Peyer's patch (tissue), 4 donors: ENCODE data around the gene OSBPL3. TPM values are rescaled to one million over a fixed set of nuclear protein-coding genes. Genes with fewer than 3 reads are reported as not detected.

Source experiments
- DNase-seq, 3 donors: peaks; one replicate each; pipeline ENCODE4 v3.0.0-alpha.2; 2017 to 2019
- H3K27ac ChIP-seq, 4 donors: fragments of 200-600 bp; sonication (generic); one replicate each; pipeline ENCODE4 v1.5.1; 2016 to 2019
- H3K27me3 ChIP-seq, 2 donors: fragments of 200-600 bp; sonication (generic); one replicate each; pipeline ENCODE4 v1.5.1; 2019
- H3K36me3 ChIP-seq, 3 donors: fragments of 200-600 bp; sonication (generic); one replicate each; pipeline ENCODE4 v1.5.1; 2016 to 2019
- H3K4me1 ChIP-seq, 4 donors: fragments of 200-600 bp; sonication (generic); one replicate each; pipeline ENCODE4 v1.5.1; 2016 to 2019
- H3K4me3 ChIP-seq, 4 donors: fragments of 200-600 bp; sonication (generic); 1 replicate in 3 of 4; 2 replicates in 1 of 4; pipeline ENCODE4 v1.5.1; 2016 to 2019; ENCODE audit warnings: mild to moderate bottlenecking in 1 of 4
- H3K9me3 ChIP-seq, 4 donors: fragments of 200-600 bp; sonication (generic); one replicate each; pipeline ENCODE4 v1.5.1; 2016 to 2019; ENCODE audit warnings: mild to moderate bottlenecking in 1 of 4
- CTCF ChIP-seq, 6 experiments: fragments of 450-650 bp in 4 of 6; fragments of 200-600 bp in 2 of 6; sonication (generic) in 1 of 6; IDR thresholded peaks; one replicate each; pipeline ENCODE4 v1.5.1; 2017 to 2019; ENCODE audit warnings: antibody characterized with exemption in 6 of 6, mild to moderate bottlenecking in 3 of 6, moderate library complexity in 1 of 6
- POLR2A ChIP-seq, 2 donors: fragments of 450-650 bp; IDR thresholded peaks; one replicate each; pipeline ENCODE4 v1.5.1; 2017; ENCODE audit warnings: antibody characterized with exemption in 2 of 2, mild to moderate bottlenecking in 2 of 2, moderate library complexity in 2 of 2
- total RNA-seq, 4 donors: library from RNA; depleted of rRNA; stranded (reverse); fragments of >200 nt; gene quantifications; one replicate each; pipeline ENCODE4 v1.1.0, GENCODE V29; 2016

OSBPL3 gene
- total RNA-seq, 4 donors from 2014 or later = 20.1 to 67.7 (median 22.2) TPM

- no peaks in the 10 kb centered on the region for H3K36me3 ChIP-seq
- H3K27me3 ChIP-seq = no peaks in the 10 kb centered on the region
- no peak for DNase-seq
- no peak for TF ChIP-seq POLR2A (IDR thresholded peaks at IDR 0.05)
- TF ChIP-seq CTCF (IDR thresholded peaks at IDR 0.05) = no peak
- H3K9me3 ChIP-seq = no peaks in the 10 kb centered on the region
- H3K4me1 ChIP-seq = no peaks in the 10 kb centered on the region
- no peak overlapping the region for H3K4me3 ChIP-seq
- H3K27ac ChIP-seq = no peak overlapping the region
Measured at GRCh38 chr7:24922099-24922773, 57.7 kb downstream of the OSBPL3 start.

DNA sequence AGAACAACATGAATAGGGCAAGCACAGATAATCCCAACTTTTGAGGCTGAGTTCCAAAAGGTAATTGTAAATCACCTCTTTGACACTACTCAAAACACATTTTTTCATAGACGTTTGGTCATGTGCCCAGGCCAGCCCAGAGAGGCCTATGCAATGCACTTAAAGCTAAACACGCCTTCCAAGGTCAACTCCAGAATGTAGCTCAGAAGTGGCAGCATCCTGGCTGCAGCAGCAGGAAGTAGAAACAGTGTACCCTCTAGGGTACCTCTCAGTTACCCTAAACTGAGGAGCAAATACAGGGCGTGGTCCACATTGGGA is 58.7 kb downstream of the OSBPL3 start:
- no peaks in the 10 kb centered on the region for H3K9me3 ChIP-seq
- no peaks in the 10 kb centered on the region for H3K36me3 ChIP-seq
- TF ChIP-seq CTCF (IDR thresholded peaks at IDR 0.05) (no peak), POLR2A (IDR thresholded peaks at IDR 0.05) (no peak)
- no peaks in the 10 kb centered on the region for H3K4me1 ChIP-seq
- H3K27ac ChIP-seq = no peak overlapping the region
- H3K4me3 ChIP-seq = no peak overlapping the region
- DNase-seq = no peak
- no peaks in the 10 kb centered on the region for H3K27me3 ChIP-seq

- H3K4me1 ChIP-seq = no peaks in the 10 kb centered on the region
- H3K27me3 ChIP-seq = no peaks in the 10 kb centered on the region
- no peak for TF ChIP-seq CTCF (IDR thresholded peaks at IDR 0.05)
- TF ChIP-seq POLR2A (IDR thresholded peaks at IDR 0.05) = no peak
- no peaks in the 10 kb centered on the region for H3K9me3 ChIP-seq
- no peak for DNase-seq
- H3K4me3 ChIP-seq = no peak overlapping the region
- no peak overlapping the region for H3K27ac ChIP-seq
- no peaks in the 10 kb centered on the region for H3K36me3 ChIP-seq
Measured at GRCh38 chr7:24920451-24921361, 59.3 kb downstream of the OSBPL3 start.

- Histone ChIP-seq H3K36me3 (no peaks in the 10 kb centered on the region), H3K27ac (no peak overlapping the region), H3K4me1 (no peaks in the 10 kb centered on the region), H3K9me3 (no peaks in the 10 kb centered on the region), H3K27me3 (no peaks in the 10 kb centered on the region), H3K4me3 (no peak overlapping the region)
- TF ChIP-seq POLR2A (IDR thresholded peaks at IDR 0.05) (no peak), CTCF (IDR thresholded peaks at IDR 0.05) (no peak)
- no peak for DNase-seq
Measured at GRCh38 chr7:24917510-24918239, 62.3 kb downstream of the OSBPL3 start.

DNA sequence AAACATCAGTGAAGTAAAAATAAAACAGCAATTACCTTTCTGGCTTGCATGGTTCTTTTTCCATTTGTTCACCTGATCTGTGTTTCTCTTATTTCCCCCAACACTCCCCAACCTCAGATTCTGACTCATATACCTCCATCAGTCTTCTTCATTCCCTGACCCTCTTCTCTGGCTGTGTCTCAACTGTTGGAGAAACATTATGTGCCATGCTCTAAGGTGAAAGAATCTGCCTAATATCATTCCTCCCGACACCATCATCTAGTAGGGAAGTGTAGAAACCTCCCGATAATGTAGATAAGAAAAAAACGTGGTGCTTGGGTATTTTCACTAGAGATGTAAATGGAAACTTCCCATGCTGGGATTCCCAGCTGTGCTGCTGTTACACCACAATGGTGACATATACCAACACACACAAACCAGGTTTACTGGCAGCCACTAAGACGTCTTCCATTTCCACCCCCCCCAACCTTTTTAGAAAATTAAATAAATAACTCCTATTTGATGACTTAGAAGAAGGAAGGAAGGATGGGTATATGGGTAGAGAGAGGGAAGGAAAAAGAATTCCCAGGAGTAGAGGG is 63.4 kb downstream of the OSBPL3 start:
- Histone ChIP-seq H3K9me3 (no peaks in the 10 kb centered on the region), H3K4me3 (no peak overlapping the region), H3K36me3 (no peaks in the 10 kb centered on the region), H3K4me1 (no peaks in the 10 kb centered on the region), H3K27me3 (no peaks in the 10 kb centered on the region), H3K27ac (no peak overlapping the region)
- TF ChIP-seq POLR2A (IDR thresholded peaks at IDR 0.05) = no peak
- TF ChIP-seq CTCF (IDR thresholded peaks at IDR 0.05) = no peak
- no peak for DNase-seq
